Measurements from ENCODE around the gene VCY. TPM values are rescaled to one million over a fixed set of nuclear protein-coding genes. Genes with fewer than 3 reads are reported as not detected.
"Not testable (repeated sequence)": the region's sequence is repeated elsewhere in the genome, so short reads cannot be mapped to it uniquely, and the experiment has no call there.

The VCY gene
- polyA plus RNA-seq (ENCODE audit: insufficient read length) = not detected
- long read RNA-seq, donor 1 = 0 reads
- long read RNA-seq, donor 2 = 0 reads
- long read RNA-seq, donor 3 = 0 reads
- long read RNA-seq, donor 4 = 0 reads
- long read RNA-seq, donor 5 = 0 reads
- long read RNA-seq, donor 6 = 0 reads
- long read RNA-seq, donor 7 = 0 reads
- long read RNA-seq, donor 8 = 0 reads

GRCh38 chrY:13986373-13986772 lies at the start of gene VCY:
Gene VCY, minus strand, starts transcription at chrY:13986473. Its CDS starts 33 bp downstream, at chrY:13986440.
- DNase-seq = not testable (repeated sequence)

GRCh38 chrY:14030395-14030794 lies 44.1 kb upstream of the VCY start:
- DNase-seq = not testable (repeated sequence)

GRCh38 chrY:14011916-14012315 lies 25.6 kb upstream of the VCY start:
- DNase-seq = not testable (repeated sequence)

GRCh38 chrY:13942406-13942805 lies 43.9 kb downstream of the VCY start:
- not testable (repeated sequence) for DNase-seq

Other genes starting within 250 kb of the VCY start
- not detected for gene VCY1B, start 69.8 kb upstream of the VCY start, polyA plus RNA-seq (ENCODE audit: insufficient read length)

All from left kidney (tissue), 8 donors.